HL-60/S4 treated with phorbol 12-myristate 13-acetate at 8.2 ng/mL for 4 days and 3 days (cell line): Measurements from ENCODE around the gene CPSF7.
"Not testable (repeated sequence)": the region's sequence is repeated elsewhere in the genome, so short reads cannot be mapped to it uniquely, and the experiment has no call there.

Source experiments
- in situ Hi-C: fragments of 300-500 bp; cut with MboI; formaldehyde crosslinking; loops from 2 replicates; pipeline ENCODE4 v1.15.0; 2022; ENCODE audit warnings: low sequenced_read_pairs

The CPSF7 gene, protein sequence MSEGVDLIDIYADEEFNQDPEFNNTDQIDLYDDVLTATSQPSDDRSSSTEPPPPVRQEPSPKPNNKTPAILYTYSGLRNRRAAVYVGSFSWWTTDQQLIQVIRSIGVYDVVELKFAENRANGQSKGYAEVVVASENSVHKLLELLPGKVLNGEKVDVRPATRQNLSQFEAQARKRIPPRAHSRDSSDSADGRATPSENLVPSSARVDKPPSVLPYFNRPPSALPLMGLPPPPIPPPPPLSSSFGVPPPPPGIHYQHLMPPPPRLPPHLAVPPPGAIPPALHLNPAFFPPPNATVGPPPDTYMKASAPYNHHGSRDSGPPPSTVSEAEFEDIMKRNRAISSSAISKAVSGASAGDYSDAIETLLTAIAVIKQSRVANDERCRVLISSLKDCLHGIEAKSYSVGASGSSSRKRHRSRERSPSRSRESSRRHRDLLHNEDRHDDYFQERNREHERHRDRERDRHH

DNA sequence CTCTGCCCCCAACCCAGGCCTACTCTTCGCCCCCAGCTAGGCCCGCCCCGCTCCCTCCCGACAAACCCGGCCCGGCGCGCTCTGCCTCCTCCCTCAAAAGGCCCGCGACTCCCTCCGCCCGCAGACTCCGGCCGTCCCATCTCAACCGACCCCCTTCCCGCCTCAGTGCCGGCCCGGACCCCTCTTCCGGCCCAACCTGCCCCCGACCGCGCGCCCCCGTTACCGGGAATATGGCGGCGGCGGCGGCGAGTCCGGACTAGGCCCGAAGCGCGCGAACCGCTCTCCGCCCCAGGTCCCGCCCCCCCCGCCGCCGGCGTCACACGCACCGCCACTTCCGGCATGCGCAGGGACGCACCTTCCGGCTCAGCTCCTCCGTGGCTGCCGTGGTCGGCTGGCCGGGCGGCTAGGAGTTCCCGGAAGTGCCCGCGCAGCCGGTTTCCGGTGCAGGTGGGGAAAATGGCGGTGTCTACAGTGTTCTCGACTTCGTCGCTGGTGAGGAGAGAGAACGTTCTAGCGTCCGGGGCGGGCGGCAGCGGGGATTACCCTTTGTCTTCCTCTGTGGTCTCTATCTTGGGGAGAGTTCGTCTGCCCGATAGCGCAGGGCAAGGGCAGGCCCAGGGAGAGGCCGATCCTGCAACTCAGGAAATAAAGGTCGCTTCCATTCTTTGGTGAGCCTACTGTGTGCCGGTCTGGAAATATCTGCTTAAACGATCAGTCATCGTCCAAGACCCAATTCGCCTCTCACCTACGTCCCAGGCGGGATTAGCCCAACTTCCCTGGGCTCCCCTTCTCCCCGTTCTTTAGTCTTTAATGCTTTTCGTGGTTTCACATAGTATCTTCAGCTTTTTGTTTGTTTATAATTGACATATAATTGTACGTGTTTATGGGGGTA, at the start of gene CPSF7, which contains the start of gene SDHAF2:
CPSF7 (minus strand) TSS at position 285 of the 892 bp plus-strand sequence. CDS start 740 bp downstream, outside the sequence.
SDHAF2 (plus strand) TSS at position 434 of the 892 bp plus-strand sequence; CDS start at position 457, 23 bp downstream.
- in situ Hi-C loops, result no loop called here

DNA sequence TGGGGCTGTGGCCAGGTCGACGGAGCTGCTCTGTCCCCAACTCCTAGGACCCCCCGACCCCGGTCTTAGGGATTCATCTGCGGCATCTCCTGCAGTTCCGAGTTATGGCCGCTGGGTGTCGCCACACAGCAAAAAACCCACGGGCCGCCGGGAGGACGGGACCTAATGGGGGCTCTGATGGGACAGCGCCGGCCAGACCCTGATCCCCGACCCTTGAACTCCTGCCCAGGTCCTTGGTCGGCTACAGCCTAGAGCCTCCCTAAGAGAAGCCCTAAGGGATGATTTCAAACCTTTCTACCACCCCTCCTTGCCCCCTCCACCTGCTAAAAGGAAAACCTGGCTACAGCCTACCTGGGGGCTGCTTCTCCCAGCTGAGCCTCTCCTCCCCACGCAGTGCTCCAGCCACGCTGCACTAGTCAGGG, 48.0 kb upstream of the CPSF7 start:
- in situ Hi-C loops, result no loop called here

DNA sequence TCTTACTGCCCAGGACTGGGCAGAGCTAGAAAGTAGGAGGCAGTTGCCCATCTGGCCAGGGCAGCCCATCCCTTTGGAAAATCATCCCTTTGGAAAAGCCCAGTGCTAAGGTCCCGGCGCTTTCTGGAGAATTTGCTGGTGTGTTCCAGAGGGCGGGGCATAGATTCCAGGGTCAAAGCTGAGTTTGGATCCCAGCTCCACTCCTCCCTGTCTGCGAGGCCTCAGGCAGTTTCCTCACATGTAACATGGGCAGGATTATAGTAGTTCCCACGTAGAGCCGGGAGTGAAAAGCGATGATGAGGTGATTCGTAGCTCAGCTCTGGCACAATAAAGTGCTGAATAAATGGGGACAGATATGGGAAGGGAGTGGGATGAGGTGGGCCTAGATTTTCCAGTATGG, 47.4 kb upstream of the CPSF7 start:
- in situ Hi-C loops, result no loop called here

DNA sequence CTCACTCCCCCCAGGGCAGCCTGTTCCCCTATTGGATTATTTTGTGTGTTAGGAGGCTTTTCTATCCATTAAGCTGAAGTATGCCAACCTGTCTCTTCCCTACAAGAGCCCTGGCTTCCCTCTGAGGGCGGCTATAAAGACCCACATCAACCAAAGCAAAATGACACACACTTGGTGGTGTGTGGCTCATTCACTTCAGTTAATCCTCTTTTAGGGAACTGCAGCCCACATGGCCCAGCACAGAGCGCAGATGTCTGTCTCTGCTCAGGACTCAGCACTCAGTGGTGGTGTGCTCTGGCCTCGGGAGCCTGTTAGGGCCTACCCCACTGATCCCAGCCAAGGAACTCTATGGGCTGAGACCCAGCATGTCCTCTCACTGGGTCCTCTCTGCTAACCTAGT, 46.6 kb upstream of the CPSF7 start:
- in situ Hi-C loops, result no loop called here

DNA sequence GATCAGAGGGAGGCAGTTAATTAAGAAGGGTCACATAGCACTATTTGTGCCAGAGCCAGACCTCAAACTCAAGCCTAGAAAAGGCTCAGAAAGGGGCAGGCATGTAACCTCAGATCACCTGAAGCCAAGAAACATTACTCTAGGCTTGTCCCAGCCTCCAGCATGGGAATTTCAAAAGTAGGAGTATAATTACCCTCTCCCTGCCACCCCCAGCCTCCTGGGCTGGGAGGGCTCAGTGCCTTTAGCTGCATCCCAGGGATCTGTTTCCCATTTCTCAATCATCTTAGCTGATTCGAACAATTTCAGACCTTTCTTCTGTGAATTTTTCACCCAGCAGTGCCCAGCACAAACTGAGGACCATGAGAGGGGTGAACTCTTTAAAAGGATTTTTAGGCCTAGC, 45.7 kb upstream of the CPSF7 start:
- in situ Hi-C loops, result no loop called here

DNA sequence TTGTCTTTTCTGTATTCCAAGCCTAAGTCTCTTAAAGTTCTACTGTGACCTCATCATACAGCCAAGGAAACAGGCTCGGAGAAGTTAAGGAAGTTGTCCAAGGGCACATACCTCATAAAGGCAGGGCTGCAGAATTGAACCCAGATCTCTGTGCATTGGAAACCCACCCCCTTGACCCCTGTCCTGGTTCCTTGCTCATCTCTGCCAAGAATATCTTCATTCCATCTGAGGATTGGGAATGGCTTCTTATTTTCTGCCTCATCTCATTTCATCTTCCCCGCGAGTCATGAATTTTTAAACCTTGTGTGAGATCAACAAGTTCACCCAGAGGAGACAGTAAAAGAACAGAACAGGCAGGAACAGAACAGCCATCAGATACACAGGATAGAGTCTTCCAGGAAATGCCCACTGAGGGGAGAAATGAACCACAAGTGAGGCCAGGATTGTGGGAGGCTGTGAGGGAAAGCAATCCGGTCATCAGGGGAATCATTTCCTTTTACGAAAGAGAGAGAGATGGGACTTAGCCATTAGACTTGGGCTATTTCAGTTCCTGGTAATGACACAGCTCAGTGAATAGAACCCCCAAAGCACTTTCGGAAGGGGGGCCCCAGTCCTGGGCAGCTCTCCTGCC, 44.4 kb upstream of the CPSF7 start:
- in situ Hi-C loops, result no loop called here

DNA sequence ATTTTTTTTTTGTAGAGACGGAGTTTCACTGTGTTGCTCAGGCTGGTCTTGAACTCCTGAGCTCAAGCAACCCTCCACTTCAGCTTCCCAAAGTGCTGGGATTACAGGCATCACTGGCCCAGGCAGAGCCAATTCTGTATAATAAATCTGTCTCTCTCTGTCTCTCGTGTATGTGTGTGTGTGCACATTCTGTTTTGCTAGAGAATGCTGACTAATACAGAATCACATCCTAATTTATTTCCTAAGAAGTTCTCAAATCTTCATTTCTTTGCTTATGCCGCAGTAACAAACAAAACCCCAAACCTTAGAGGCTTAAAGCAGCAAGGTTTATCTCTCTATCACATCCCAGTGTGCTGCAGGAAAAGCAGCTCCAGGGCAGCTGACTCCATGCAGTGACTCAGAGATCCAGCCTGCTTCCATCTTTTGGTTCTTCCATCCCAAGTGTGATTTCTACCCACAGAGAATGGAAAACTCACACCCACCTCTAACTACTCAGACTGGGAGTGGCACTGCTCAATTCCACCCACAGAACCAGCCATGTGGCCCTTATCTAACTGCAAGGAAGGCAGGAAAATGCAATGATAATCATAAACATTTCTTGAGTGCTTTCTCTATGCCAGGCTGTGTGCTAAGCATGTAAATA, 43.7 kb upstream of the CPSF7 start:
- in situ Hi-C loops, result no loop called here

DNA sequence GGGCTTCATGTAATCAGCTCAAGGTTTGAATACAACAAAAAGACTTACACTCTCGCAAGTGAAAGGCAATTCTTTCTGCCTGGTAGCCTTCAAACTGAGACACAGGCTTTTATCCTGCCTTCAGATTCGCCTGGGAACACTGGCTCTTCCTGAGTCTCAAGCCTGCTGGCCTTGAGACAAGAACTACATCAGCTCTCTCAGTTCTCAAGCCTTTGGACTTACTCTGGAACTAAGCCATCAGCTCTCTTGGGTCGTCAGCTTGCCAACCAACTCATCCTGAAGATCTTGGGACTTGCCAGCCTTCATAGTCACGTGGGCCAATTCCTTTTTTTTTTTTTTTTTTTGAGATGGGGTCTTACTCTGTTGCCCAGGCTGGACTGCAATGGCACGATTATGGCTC, 43.1 kb upstream of the CPSF7 start:
- in situ Hi-C loops, result no loop called here

DNA sequence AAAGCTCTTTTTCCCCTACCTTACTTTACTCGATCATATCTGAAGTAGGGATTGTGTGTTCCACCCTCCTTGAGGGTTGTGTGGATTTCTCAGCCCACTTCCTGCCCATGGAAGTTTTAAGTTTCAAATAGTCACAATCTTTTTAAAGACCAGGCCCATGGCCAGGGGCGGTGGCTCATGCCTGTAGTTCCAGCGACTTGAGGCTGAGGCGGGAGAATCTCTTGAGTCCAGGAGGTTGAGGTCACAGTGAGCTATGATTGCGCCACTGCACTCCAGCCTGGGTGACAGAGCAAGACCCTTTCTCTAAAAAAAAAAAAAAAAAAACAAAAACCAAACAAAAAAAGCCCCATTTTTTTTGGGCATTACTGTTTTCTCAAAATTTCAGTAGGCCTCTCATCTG, 42.5 kb upstream of the CPSF7 start:
- in situ Hi-C loops, result no loop called here

DNA sequence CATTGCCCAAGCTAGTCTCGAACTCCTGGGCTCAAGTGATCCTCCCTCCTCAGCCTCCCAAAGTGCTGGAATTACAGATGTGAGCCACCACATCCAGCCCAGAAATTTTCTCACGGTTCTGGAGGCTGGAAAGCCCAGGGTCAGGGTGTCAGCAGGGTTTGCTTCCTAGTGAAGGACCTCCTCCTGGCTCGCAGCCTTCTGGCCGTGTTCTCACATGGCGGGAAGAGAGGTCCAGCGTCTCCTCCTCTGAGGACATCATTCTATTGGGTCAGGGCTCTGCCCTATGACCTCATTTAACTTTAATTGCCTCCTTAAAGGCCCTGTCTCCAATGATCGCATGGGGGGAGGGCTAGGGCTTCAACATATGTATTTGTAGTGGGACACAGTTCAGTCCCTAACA, 38.2 kb upstream of the CPSF7 start:
- in situ Hi-C loops, result no loop called here

DNA sequence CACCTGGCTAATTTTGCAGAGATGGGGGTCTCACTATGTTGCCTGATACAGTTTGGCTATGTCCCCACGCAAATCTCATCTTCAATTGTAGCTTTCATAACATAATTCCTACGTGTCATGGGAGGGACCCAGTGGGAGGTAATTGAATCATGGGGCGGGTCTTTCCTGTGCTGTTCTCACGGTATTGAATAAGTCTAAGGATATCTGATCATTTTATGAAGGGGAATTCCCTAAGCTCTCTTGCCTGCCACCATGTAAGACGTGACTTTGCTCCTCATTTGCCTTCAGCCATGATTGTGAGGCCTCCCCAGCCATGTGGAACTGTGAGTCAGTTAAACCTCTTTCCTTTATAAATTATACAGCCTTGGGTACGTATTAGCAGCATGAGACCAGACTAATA, 37.8 kb upstream of the CPSF7 start:
- in situ Hi-C loops, result not testable (repeated sequence)

DNA sequence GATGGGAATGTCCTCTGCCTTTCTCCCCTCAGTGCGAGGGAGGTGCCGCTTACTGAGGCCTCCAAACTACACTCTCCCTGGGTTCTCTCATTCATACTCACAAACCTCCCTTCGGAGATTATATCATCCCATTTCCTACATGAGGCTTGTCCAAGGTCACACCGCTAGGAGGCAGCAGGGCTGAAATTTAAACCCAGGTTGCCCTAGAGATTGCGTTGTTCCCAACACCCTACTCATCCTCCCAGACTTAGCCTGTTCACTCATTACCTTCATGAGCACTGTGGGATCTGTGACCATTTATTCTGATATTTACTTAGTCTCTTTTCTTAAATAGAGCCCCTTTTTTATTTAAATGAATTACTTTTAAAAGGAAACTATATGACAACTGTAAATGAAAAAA, 31.2 kb upstream of the CPSF7 start:
- in situ Hi-C loops, result no loop called here

DNA sequence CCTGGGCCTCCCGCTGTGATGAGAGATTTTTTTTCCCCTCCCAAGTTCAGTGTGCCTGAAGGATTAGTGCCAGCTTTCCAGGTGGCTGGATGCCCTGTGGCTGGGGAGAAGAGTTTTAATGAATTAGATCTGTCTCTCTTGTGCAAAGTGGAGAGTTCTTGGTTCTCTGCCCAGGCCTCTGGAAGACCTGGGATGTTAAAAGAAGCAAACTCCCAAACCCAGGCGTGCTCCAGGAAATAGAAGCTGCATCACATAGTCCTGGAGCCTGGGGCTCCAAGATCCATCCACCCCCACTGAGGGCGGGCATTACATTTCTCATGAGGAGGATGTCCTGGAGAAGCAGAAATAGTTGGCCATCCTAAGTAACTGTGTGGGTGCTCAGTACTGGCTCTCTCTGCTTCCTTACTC, 30.7 kb upstream of the CPSF7 start:
- in situ Hi-C loops, result no loop called here

DNA sequence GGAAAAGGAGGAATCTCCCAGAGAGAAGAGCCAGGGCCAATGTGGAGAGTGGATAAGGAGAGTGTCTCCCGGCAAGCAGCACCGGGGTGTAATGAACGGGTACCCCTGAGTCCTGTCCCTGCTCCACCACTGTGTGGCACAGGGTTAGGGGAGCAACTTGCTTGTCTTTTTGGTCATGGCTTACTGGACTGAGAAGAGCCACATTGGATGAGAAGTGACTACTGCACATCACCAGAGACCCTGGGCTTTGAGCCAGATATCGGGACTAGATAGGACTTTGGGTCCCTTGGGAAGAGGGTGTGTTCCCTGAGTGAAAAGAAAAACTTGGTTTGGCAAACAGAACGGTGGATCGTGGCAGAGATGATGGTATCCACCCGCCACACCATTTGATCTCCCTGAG, 24.7 kb upstream of the CPSF7 start:
- in situ Hi-C loops, result no loop called here

DNA sequence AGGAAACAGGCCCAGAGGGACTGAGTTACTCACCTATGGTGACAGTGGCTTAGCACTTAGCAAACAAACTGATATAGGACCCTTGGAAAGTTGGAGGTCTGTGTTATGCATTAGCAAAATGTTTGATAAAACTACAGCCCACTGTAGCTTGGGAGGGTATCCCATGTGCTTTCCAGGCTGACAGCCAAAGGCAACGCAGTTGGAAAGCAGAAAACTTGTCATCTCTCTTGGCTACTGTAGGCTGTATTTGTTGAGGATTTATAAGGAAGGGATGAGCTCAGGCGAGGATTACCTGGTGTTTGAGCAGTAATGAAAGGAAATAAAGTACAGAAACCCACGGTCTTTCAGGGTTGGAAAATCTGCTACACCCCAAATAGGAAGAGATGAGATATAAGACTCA, 23.9 kb upstream of the CPSF7 start:
- in situ Hi-C loops, result no loop called here

DNA sequence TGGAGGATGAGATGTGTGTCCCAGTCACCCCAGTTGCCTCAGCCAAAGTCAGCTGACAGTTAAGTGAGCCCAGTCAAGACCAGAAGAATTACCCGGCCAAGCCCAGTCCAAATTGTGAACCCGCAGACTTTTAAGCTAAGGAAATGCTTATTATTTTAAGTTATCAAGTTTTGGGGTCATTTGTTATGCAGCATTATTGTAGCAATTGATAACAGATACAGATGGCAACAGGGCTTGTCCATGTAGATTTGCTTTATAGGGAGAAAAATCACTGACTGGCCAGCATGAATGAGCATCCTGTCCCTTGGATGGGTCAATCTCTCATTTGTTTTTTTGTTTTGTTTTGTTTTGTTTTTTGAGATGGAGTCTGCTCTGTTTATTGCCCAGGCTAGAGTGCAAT, 23.1 kb upstream of the CPSF7 start:
- in situ Hi-C loops, result no loop called here

DNA sequence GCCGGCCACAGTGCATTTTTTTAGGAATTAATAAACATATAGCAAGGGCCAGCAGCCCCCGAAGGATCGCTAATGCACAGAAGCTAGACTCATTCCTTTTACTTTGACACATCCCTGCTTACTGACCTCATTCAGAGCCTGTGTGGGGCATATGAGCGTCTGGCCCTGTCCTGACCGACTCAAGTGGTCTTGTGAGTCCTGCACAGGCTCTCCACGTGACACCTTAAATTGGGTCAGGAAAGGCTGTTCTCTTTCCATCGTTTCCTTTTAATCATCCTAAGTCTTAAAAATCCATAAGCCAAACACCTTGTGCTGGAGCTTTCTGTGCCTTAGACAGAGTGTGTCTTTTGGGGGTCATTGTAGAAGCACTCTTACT, 18.8 kb upstream of the CPSF7 start:
- in situ Hi-C loops, result no loop called here

DNA sequence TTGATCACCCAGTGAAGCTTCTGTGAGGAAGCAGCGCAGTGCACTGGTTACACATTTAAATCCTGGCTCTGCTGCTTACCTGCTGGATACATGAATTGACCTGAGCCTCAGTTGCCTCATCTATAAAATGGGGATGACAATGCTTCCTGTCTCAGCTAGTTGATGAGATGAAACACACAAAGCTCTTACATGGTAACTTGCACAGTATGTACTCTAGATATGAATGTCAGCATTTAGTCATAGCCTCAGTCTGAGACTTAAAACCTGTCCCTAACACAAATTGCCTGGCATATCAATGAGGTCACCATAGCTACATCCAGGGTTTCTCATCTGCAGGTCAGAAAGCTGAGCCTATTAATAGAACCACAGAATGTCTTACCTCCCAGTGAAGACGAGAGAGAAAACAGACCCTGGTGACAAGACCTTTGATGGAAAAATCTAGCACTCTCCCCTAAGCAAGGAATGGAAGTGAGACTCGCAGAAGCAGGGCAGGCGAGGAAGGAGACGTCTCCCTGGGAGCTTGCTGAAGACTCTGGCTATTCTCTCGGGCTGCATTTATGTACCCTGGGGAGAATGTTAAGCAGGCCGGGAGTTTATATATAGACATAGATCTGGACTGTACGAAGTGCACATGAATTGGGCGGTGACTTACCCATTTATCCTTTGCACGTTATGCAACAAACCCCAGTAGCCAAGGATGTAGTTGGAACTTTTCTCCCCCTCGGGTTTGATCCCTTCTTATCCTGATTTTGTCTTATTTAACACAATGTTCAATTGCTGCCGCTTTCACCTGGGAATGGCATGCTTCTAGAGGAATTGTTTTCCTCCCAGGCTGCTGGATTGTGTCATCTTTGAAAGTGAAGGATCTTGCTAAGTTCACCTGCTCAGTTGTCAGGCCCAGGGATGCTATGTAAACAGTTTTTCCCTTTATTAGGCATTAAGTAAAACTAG, 18.1 kb upstream of the CPSF7 start:
- in situ Hi-C loops, result no loop called here

DNA sequence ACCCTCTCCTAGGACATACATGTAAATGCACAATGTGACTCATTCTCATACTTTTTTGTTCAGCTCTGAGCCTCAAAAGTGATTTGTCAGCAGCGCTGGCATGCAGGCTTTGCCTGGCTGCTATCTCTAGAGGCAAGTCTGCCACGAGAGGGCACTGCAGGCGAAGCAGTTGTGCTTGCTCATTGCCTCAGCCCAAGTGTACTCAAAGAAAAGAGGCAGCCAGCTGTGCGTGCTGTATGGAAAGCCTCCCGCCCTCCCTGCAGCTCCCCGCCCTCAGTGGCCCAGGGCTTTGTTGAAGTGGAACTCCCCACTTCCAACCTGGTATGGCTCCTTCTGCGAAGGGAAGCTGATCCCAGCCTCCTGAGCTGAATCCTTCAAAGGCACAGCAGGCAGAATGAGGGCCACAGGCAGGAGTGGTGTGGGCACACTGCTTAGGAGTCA, 16.5 kb upstream of the CPSF7 start:
- in situ Hi-C loops, result no loop called here

DNA sequence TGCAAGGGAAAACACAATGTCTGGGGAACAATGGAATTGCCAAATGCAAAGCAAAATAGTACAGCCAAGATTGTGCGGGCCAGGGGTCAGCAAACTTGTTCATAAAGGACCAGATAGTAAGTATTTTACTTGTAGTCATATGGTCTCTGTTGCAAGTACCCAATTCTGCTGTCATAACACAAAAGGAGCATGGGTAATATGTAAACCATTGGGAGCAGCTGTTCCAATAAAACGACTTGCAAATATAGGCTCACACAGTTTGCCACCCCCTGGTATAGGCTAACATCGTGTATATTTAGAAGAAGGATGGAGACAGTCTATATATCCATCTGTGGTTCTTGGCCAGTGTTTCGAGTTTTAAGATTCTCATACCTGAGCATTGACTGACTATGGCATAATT, 15.7 kb upstream of the CPSF7 start:
- in situ Hi-C loops, result no loop called here
